Large intestine (tissue), 3 donors: Measurements from ENCODE around the gene ZBTB21. TPM values are rescaled to one million over a fixed set of nuclear protein-coding genes. Genes with fewer than 3 reads are reported as not detected.
"Not testable (repeated sequence)": the region's sequence is repeated elsewhere in the genome, so short reads cannot be mapped to it uniquely, and the experiment has no call there.

Experiments
- DNase-seq, 2 donors: peaks; one replicate each; pipeline versions ENCODE4 v3.0.0 to v3.0.0-alpha.2; 2013
- H3K27ac ChIP-seq: one replicate; pipeline ENCODE4 v1.5.1; 2013; ENCODE audit warnings: low read length
- H3K27me3 ChIP-seq: 2 replicates; pipeline ENCODE4 v1.6.1; 2013; ENCODE audit warnings: low read length; ENCODE audit not compliant: control insufficient read depth, insufficient read depth
- H3K36me3 ChIP-seq: 2 replicates; pipeline ENCODE4 v1.6.1; 2013; ENCODE audit warnings: low read length; ENCODE audit not compliant: control insufficient read depth, insufficient read depth
- H3K4me1 ChIP-seq: one replicate; pipeline ENCODE4 v1.6.1; 2013; ENCODE audit warnings: low read length; ENCODE audit not compliant: control insufficient read depth, insufficient read depth
- H3K4me3 ChIP-seq: one replicate; pipeline ENCODE4 v1.5.1; 2013; ENCODE audit warnings: low read length
- H3K9me3 ChIP-seq: one replicate; pipeline ENCODE4 v1.6.1; 2013; ENCODE audit warnings: mild to moderate bottlenecking, low read depth, low read length, moderate library complexity; ENCODE audit not compliant: control insufficient read depth
- WGBS: methylation state at CpG from one replicate; pipeline ENCODE4 v1.1.5; 2013; ENCODE audit warnings: low lambda C conversion rate; ENCODE audit not compliant: insufficient coverage; 5-methylcytosine and 5-hydroxymethylcytosine counted together
- polyA plus RNA-seq: library from polyadenylated mRNA; unstranded; fragments of 120-200 nt; gene quantifications from one replicate; pipeline ENCODE4 v1.2.1, GENCODE V29; 2013

ZBTB21 gene
- polyA plus RNA-seq, 1 donor: 11.0 TPM

- WGBS: no CpG with 5 or more reads among the region's 30 CpGs
- H3K4me1 ChIP-seq: peaks cover 12% of the 10 kb centered on the region
- H3K27ac ChIP-seq: no peak overlapping the region
- no peaks in the 10 kb centered on the region for H3K27me3 ChIP-seq
- H3K36me3 ChIP-seq: no peaks in the 10 kb centered on the region
- no peak for DNase-seq
- peaks cover 6% of the 10 kb centered on the region for H3K9me3 ChIP-seq
- H3K4me3 ChIP-seq: peak overlapping the region; percentile 62
Measured at GRCh38 chr21:41952568-41953248, 57.5 kb downstream of the ZBTB21 start.

GRCh38 chr21:41951876-41952567 lies 58.1 kb downstream of the ZBTB21 start:
- Histone ChIP-seq H3K27me3 (no peaks in the 10 kb centered on the region), H3K4me3 (no peak overlapping the region), H3K36me3 (no peaks in the 10 kb centered on the region), H3K9me3 (peaks cover 6% of the 10 kb centered on the region), H3K4me1 (peaks cover 7% of the 10 kb centered on the region), H3K27ac (no peak overlapping the region)
- no CpG with 5 or more reads among the region's 5 CpGs for WGBS
- DNase-seq: no peak

DNA sequence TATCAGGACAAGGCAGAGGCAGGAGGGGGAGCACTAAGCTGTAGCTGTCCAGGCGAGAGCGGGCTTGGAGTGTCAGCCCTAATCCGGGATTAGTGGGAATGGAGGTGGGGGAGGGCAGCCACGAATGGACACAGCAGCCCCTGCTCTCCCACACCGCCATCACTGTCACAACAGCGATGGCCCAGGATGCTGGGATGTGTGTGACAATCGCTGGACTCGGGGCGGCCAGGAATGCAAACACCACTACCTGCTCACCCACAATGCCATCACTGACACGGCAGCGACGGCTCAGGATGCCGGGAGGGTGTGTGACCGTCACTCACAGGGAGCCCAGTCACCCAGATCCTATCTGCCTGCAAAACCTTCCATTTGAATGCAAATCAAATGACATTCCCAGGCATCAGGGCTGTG lies 59.2 kb downstream of the ZBTB21 start:
- Histone ChIP-seq H3K36me3 (no peaks in the 10 kb centered on the region), H3K27me3 (no peaks in the 10 kb centered on the region), H3K4me1 (peaks cover 7% of the 10 kb centered on the region), H3K4me3 (no peak overlapping the region), H3K9me3 (peaks cover 6% of the 10 kb centered on the region), H3K27ac (no peak overlapping the region)
- no peak for DNase-seq
- no CpG with 5 or more reads among the region's 14 CpGs for WGBS

GRCh38 chr21:41949631-41950030 lies 60.5 kb downstream of the ZBTB21 start:
- H3K27me3 ChIP-seq, H3K9me3 ChIP-seq, H3K4me3 ChIP-seq, H3K36me3 ChIP-seq, H3K27ac ChIP-seq, DNase-seq, H3K4me1 ChIP-seq: not testable (repeated sequence)
- 100% methylated on average over 2 of the region's 3 CpGs for WGBS

DNA sequence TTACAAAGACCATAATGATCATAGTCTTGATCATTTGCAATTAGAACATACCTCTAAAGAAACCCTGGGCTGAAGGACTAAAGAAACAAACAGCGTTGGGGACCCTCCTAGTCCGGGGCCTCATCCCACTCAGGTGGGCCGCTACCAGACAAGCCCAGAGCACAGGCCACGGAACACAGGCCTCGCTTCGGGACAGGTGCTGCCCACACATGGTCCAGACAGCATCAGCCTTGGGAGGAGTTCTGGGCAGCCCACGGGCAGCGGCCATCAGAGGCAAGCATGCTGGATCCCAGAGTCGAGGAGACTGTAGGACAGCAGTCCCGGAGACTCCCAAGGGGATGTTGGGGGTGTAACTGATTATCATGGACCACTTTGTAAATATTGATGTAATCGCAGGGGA lies 61.3 kb downstream of the ZBTB21 start:
- Histone ChIP-seq H3K4me1 (peaks cover 7% of the 10 kb centered on the region), H3K9me3 (no peaks in the 10 kb centered on the region), H3K27ac (no peak overlapping the region), H3K36me3 (no peaks in the 10 kb centered on the region), H3K4me3 (no peak overlapping the region), H3K27me3 (no peaks in the 10 kb centered on the region)
- no CpG with 5 or more reads among the region's 11 CpGs for WGBS
- no peak for DNase-seq

DNA sequence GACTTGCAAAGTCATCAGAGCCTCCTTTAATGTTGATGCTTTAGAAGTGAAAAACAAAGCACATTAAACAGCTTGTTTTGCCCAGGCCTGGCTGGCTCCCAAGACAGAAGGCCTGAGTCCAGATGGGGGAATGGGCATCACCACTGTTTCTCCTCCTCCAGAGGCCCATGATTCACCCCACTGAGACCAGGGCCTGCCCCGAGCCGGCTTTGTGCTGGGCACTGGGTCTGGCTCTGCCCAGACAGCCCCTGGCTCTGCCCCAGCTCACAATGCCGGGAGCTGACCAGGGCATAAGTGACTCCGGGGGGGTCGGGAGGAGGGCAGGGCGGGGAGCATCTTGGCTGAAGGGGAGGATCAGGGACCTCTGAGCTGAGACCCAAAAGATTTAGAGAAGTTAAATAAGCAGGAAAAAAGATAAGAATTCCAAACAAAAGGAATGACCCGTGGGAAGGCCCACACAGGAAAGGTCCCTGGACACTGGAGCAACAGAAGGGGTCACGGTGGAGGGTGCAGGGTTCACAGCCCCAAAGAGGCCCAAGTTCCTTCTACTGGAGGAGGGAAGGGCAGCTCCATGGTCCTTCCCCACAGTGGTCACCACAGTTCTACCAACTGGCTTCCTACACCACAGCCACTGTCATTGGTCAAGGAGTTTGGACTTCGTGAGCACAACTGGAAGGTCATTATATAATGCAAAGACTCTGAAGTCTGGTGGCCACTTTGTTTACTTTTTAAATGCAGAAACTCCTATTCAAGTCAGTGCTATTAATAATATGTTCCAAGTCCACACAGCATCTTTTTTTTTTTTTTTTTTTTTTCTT lies 61.9 kb downstream of the ZBTB21 start:
- H3K36me3 ChIP-seq: no peaks in the 10 kb centered on the region
- no peaks in the 10 kb centered on the region for H3K27me3 ChIP-seq
- no CpG with 5 or more reads among the region's 9 CpGs for WGBS
- no peak for DNase-seq
- H3K4me3 ChIP-seq: no peak overlapping the region
- no peak overlapping the region for H3K27ac ChIP-seq
- H3K9me3 ChIP-seq: no peaks in the 10 kb centered on the region
- peaks cover 7% of the 10 kb centered on the region for H3K4me1 ChIP-seq

DNA sequence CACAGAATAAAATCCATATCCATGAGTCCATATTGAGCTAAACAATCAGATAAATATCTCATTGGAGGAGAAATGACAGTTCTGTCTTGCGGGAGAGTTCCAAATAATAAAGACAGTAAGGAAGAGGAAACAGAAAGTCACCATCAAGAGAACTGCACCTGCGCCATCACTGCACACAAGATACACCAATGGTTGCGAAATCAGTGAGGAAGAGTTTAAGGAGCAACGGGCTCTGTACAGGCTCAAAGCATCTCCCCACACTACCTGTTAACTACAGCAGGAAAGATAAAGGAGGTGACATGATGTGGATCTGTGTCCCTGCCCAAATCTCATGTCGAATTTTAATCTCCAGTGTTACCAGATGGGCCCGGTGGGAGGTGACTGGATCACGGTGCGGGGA lies 64.2 kb downstream of the ZBTB21 start:
- no peak overlapping the region for H3K27ac ChIP-seq
- WGBS: no CpG with 5 or more reads among the region's 8 CpGs
- no peaks in the 10 kb centered on the region for H3K9me3 ChIP-seq
- H3K36me3 ChIP-seq: no peaks in the 10 kb centered on the region
- H3K4me3 ChIP-seq: no peak overlapping the region
- no peak for DNase-seq
- H3K4me1 ChIP-seq: no peaks in the 10 kb centered on the region
- no peaks in the 10 kb centered on the region for H3K27me3 ChIP-seq

DNA sequence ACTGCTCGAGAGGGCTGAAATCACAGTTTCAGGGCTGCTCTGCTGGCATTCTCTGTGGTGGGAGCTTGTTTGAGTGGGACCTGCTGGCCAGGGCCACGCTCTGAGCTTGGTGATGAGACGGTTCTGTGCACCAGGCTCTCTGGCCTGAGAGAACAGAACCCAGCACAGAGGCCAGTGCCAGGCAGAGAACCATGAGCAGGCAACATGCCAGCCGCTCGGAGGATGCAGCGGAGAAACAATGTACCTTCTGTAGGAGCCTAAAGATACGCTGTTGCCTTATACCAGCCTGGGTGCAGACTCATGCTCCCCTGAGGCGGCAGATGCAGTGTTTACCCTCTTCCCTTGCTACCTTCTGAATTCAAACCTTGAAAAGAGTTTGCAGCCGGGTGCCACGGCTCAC lies 66.3 kb downstream of the ZBTB21 start:
- no CpG with 5 or more reads among the region's 10 CpGs for WGBS

GRCh38 chr21:41942457-41942856 lies 67.7 kb downstream of the ZBTB21 start:
- H3K36me3 ChIP-seq: peaks cover 7% of the 10 kb centered on the region
- no peak overlapping the region for H3K27ac ChIP-seq
- no CpG with 5 or more reads among the region's 9 CpGs for WGBS
- no peak for DNase-seq
- no peaks in the 10 kb centered on the region for H3K4me1 ChIP-seq
- H3K4me3 ChIP-seq: no peak overlapping the region
- H3K27me3 ChIP-seq: no peaks in the 10 kb centered on the region
- no peaks in the 10 kb centered on the region for H3K9me3 ChIP-seq

More for the DNA sequence above, 66.3 kb downstream of the ZBTB21 start:
- H3K36me3 ChIP-seq: peaks cover 7% of the 10 kb centered on the region
- H3K27ac ChIP-seq: no peak overlapping the region
- no peaks in the 10 kb centered on the region for H3K9me3 ChIP-seq
- DNase-seq: no peak
- no peak overlapping the region for H3K4me3 ChIP-seq
- H3K4me1 ChIP-seq: no peaks in the 10 kb centered on the region
- no peaks in the 10 kb centered on the region for H3K27me3 ChIP-seq

DNA sequence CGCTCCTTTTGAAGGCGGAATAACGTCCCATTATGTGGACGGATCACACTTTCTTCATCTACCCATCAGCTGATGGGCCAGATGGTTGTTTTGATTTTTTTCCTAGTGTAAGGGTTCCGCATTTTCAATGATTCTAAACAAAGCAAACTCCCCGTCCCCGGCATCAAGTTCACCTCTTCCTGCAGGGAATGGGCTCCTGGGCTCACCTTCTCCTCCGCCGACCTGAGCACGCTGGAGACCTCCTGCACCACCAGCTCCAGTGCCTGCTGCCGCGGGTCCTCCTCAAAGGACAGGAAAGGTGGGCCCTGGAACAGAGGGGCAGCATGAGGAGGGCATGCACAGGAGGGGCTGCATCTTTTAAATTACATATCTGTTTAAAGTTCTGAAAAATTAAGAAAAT lies 68.2 kb downstream of the ZBTB21 start:
- no peaks in the 10 kb centered on the region for H3K4me1 ChIP-seq
- peaks cover 7% of the 10 kb centered on the region for H3K36me3 ChIP-seq
- no CpG with 5 or more reads among the region's 12 CpGs for WGBS
- no peaks in the 10 kb centered on the region for H3K27me3 ChIP-seq
- DNase-seq: no peak
- H3K27ac ChIP-seq: no peak overlapping the region
- H3K9me3 ChIP-seq: no peaks in the 10 kb centered on the region
- no peak overlapping the region for H3K4me3 ChIP-seq
